ENCODE results near the gene PTMA.
A peak's percentile ranks its signal among the peaks of the same experiment; 100 is the strongest.
"Not testable (repeated sequence)": the region's sequence is repeated elsewhere in the genome, so short reads cannot be mapped to it uniquely, and the experiment has no call there.

PTMA gene

GRCh38 chr2:231696004-231696367 lies 12.3 kb upstream of the PTMA start:
- peak; percentile 80 for DNase-seq

GRCh38 chr2:231699006-231699405 lies 9.3 kb upstream of the PTMA start:
- DNase-seq = peak; percentile 20

GRCh38 chr2:231701456-231702373 lies 6.6 kb upstream of the PTMA start:
- DNase-seq = no peak

- DNase-seq = no peak
Observed at GRCh38 chr2:231704017-231704416, 4.3 kb upstream of the PTMA start.

GRCh38 chr2:231706731-231707624 lies 1.3 kb upstream of the PTMA start:
- DNase-seq = peak; percentile 99

- DNase-seq = peak; percentile 50
Observed at GRCh38 chr2:231707625-231707926, 749 bp upstream of the PTMA start.

GRCh38 chr2:231708773-231709635 lies 679 bp downstream of the PTMA start:
- DNase-seq = peak; percentile 36

- DNase-seq = peak; percentile 21
Observed at GRCh38 chr2:231709636-231709980, 1.3 kb downstream of the PTMA start.

GRCh38 chr2:231709981-231710798 lies 1.9 kb downstream of the PTMA start:
- DNase-seq = peak; percentile 90

GRCh38 chr2:231710799-231711676 lies 2.7 kb downstream of the PTMA start:
- peak; percentile 15 for DNase-seq

GRCh38 chr2:231711677-231712450 lies 3.5 kb downstream of the PTMA start:
- DNase-seq = no peak

GRCh38 chr2:231712451-231713021 lies 4.2 kb downstream of the PTMA start:
- DNase-seq = not testable (repeated sequence)

- not testable (repeated sequence) for DNase-seq
Observed at GRCh38 chr2:231713406-231713729, 5.0 kb downstream of the PTMA start.

GRCh38 chr2:231713730-231714638 lies 5.7 kb downstream of the PTMA start:
- DNase-seq = peak; percentile 89

- DNase-seq = peak; percentile 52
Observed at GRCh38 chr2:231714639-231715498, 6.5 kb downstream of the PTMA start.

- no peak for DNase-seq
Observed at GRCh38 chr2:231715499-231715837, 7.1 kb downstream of the PTMA start.

GRCh38 chr2:231715988-231716616 lies 7.8 kb downstream of the PTMA start:
- DNase-seq = peak; percentile 58

Measured in fibroblast of skin of scalp (primary cell).